OCI-LY1 (cell line): ENCODE measurements around the gene ROPN1L.
"Not testable (repeated sequence)": the region's sequence is repeated elsewhere in the genome, so short reads cannot be mapped to it uniquely, and the experiment has no call there.

Source experiments
- H2AFZ ChIP-seq: fragments of 200-600 bp; sonication (generic), shearing (Covaris generic); 2 replicates; pipeline ENCODE4 v1.6.0; 2014; ENCODE audit warnings: antibody characterized with exemption, mild to moderate bottlenecking, low read length
- H3F3A ChIP-seq: fragments of 200-600 bp; sonication (generic), shearing (Covaris generic); 2 replicates; pipeline ENCODE4 v1.6.0; 2014; ENCODE audit warnings: mild to moderate bottlenecking, antibody characterized with exemption, low read length, moderate library complexity; ENCODE audit not compliant: insufficient read depth
- H3K27ac ChIP-seq: fragments of 200-600 bp; sonication (generic); 2 replicates; pipeline ENCODE4 v1.5.1; 2014; ENCODE audit warnings: low read length, mixed run types, mild to moderate bottlenecking, low read depth; ENCODE audit not compliant: poor library complexity, severe bottlenecking
- H3K27me3 ChIP-seq: fragments of 200-600 bp; sonication (generic); 2 replicates; pipeline ENCODE4 v1.6.0; 2014; ENCODE audit warnings: antibody characterized with exemption, mild to moderate bottlenecking, low read length, moderate library complexity; ENCODE audit not compliant: insufficient read depth
- H3K36me3 ChIP-seq: fragments of 200-600 bp; sonication (generic); 2 replicates; pipeline ENCODE4 v1.6.1; 2014; ENCODE audit warnings: mild to moderate bottlenecking, antibody characterized with exemption, low read length, moderate library complexity, mixed read lengths; ENCODE audit not compliant: insufficient read depth
- H3K4me1 ChIP-seq: fragments of 200-600 bp; sonication (generic); 2 replicates; pipeline ENCODE4 v1.5.1; 2014; ENCODE audit warnings: mild to moderate bottlenecking, low read length, moderate library complexity; ENCODE audit not compliant: insufficient read depth, severe bottlenecking
- H3K4me2 ChIP-seq: fragments of 200-600 bp; sonication (generic), shearing (Covaris generic); 2 replicates; pipeline ENCODE4 v1.6.1; 2014; ENCODE audit warnings: low read length
- H3K4me3 ChIP-seq: fragments of 200-600 bp; sonication (generic); 2 replicates; pipeline ENCODE4 v1.5.1; 2014; ENCODE audit warnings: low read length, low read depth, mild to moderate bottlenecking, mixed read lengths; ENCODE audit not compliant: poor library complexity, severe bottlenecking
- H3K79me2 ChIP-seq: fragments of 200-600 bp; shearing (Covaris generic); 2 replicates; pipeline ENCODE4 v1.6.1; 2016; ENCODE audit warnings: mixed run types, low read length, mixed read lengths; ENCODE audit not compliant: insufficient read depth
- H3K9ac ChIP-seq: fragments of 200-600 bp; sonication (generic), shearing (Covaris generic); 2 replicates; pipeline ENCODE4 v1.6.1; 2014; ENCODE audit warnings: mild to moderate bottlenecking, low read length, mixed read lengths
- H3K9me2 ChIP-seq: fragments of 200-600 bp; sonication (generic), shearing (Covaris generic); 2 replicates; pipeline ENCODE4 v1.6.1; 2014; ENCODE audit warnings: low read depth, mild to moderate bottlenecking, low read length, mixed read lengths
- H3K9me3 ChIP-seq: fragments of 200-600 bp; shearing (Covaris generic); 2 replicates; pipeline ENCODE4 v1.6.1; 2014; ENCODE audit warnings: low read length, mixed read lengths
- H4K20me1 ChIP-seq: fragments of 200-600 bp; sonication (generic), shearing (Covaris generic); 2 replicates; pipeline ENCODE4 v1.6.0; 2016; ENCODE audit warnings: mild to moderate bottlenecking, low read length; ENCODE audit not compliant: insufficient read depth
- EZH2 ChIP-seq: fragments of 200-600 bp; sonication (generic), shearing (Covaris generic); IDR thresholded peaks from 2 replicates; pipeline ENCODE4 v1.8.0; 2017; ENCODE audit warnings: borderline replicate concordance, mixed run types, mild to moderate bottlenecking, antibody characterized with exemption, low read length, moderate library complexity, mixed read lengths
- TF ChIP-seq, protein P1 (sequence below): fragments of 200-600 bp; sonication (generic), shearing (Covaris generic); IDR thresholded peaks from 2 replicates; pipeline ENCODE4 v1.5.1; 2017; ENCODE audit warnings: mild to moderate bottlenecking, antibody characterized with exemption, low read length, moderate library complexity, mixed read lengths

The ROPN1L gene

DNA sequence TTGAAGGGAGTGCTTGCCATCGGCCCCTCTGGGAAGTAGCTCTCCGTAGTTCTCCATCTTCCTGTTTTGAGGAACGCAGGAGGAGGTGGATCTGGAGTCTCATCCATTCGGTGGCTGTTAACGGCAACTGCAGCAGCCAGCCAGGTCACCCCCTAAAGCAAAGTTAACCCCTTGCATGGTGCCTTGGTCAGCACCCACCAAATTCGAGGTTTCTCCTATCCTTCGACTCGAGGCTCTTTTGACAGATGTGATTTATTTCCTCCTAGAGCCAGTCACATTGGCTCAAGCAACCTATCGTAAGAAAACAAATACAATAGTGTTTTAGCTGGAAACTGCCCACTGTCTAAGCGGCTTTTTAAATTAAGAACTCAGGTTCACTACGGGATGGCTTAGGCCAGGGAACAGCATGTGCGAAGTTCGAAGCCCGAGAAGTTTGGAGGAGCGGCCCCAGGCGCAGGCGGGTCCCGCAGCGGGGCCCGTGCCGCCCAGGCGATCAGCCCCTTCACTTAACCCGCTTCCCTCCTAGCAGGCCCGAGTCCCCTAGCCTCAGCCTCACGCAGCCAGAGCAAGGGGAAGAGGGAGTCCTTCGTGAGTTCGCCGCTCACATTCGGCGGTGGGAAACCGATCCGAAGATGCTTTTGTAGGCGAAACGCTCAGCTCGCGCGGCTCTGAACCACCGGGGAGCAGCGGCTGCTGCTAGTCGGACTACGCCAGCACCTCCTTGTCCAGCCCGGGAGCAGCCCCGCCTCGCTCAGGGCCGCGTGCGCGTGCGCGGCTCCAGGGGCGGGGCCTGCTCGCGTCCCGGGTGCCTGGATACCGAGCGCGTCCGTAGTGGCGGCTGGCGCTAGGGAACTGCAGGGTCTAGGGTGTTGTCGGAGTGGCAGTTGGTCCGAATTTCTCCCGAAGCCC lies at the start of gene ROPN1L:
TSS of gene ROPN1L (plus strand) at position 797 of the 909 bp plus-strand sequence. CDS start 289 bp downstream, outside the sequence.
- H3K4me1 ChIP-seq: peaks cover 20% of the 10 kb centered on the region
- peak within 1 kb of the TSS; percentile 54; the same call in 1 of the 2 replicates for H3K9ac ChIP-seq
- H3K4me2 ChIP-seq: peak within 1 kb of the TSS; percentile 86
- H4K20me1 ChIP-seq: no peaks in the 10 kb centered on the region
- TF ChIP-seq, protein P1, sequence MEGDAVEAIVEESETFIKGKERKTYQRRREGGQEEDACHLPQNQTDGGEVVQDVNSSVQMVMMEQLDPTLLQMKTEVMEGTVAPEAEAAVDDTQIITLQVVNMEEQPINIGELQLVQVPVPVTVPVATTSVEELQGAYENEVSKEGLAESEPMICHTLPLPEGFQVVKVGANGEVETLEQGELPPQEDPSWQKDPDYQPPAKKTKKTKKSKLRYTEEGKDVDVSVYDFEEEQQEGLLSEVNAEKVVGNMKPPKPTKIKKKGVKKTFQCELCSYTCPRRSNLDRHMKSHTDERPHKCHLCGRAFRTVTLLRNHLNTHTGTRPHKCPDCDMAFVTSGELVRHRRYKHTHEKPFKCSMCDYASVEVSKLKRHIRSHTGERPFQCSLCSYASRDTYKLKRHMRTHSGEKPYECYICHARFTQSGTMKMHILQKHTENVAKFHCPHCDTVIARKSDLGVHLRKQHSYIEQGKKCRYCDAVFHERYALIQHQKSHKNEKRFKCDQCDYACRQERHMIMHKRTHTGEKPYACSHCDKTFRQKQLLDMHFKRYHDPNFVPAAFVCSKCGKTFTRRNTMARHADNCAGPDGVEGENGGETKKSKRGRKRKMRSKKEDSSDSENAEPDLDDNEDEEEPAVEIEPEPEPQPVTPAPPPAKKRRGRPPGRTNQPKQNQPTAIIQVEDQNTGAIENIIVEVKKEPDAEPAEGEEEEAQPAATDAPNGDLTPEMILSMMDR: no peak
- TF ChIP-seq EZH2: no peak
- H3K27me3 ChIP-seq: peaks cover 4% of the 10 kb centered on the region; the same call in 1 of the 2 replicates
- H3K36me3 ChIP-seq: peaks cover 18% of the 10 kb centered on the region
- no peak within 1 kb of the TSS for H2AFZ ChIP-seq
- no peak within 1 kb of the TSS for H3K27ac ChIP-seq
- no peaks in the 10 kb centered on the region for H3K9me3 ChIP-seq
- H3K9me2 ChIP-seq: no peaks in the 10 kb centered on the region
- no peaks in the 10 kb centered on the region for H3F3A ChIP-seq
- H3K79me2 ChIP-seq: no peaks in the 10 kb centered on the region
- H3K4me3 ChIP-seq: peak within 1 kb of the TSS; percentile 65

DNA sequence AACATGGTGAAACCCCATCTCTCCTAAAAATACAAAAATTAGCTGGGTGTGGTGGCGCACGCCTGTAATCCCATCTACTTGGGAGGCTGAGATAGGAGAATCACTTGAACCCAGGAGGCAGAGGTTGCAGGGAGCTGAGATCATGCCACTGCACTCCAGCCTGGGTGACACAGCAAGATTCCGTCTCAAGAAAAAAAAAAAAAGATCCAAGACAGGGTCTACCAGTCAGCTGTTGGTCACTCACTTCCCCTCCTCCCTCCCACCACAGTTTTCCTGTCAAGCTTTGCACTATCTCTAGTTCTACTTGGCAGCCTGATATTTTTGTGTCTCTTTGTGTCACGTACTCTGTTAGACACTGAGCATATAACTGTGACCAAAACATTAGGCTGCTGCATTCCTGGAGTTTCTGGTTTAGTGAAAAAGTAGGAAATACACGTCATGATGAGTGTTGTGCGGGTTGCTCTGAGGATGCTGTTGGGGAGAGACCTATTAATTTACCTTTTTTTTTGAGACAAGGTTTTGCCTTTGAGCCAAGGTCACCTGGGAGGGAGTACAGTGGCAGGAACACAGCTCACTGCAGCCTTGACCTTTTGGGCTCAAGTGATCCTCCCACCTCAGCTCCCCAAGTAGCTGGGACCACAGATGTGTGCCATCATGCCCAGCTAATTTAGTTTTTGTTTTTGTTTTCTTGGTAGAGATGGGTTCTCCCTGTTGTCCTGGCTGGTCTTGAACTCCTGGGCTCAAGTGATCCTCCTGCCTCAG lies 48.9 kb upstream of the ROPN1L start:
- not testable (repeated sequence) for H2AFZ ChIP-seq, H3F3A ChIP-seq, H3K4me1 ChIP-seq, H3K79me2 ChIP-seq, H3K9me2 ChIP-seq, H3K27me3 ChIP-seq, H3K4me3 ChIP-seq, H4K20me1 ChIP-seq, H3K27ac ChIP-seq, H3K9me3 ChIP-seq, H3K9ac ChIP-seq, H3K4me2 ChIP-seq
- H3K36me3 ChIP-seq: peaks cover 87% of the 10 kb centered on the region

DNA sequence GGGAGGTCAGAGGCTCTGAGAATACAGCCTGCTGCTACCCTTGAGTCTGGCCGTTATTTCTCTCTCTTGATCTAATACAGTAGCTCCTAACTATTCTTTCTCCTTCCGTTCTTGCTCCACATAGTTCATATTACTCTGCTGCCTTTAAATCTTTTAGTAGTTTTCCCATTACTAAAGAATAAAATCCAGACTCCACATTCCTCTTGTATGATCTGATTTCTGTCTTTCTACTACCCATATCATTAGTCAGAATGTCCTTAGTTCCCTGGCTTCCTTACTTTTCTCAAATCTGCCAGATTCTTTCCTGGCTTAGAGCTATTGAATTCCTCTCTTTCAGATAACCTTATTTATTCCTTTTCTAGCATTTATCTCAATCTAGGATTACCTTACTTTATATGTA lies 48.2 kb upstream of the ROPN1L start:
- no peak overlapping the region for H3K9ac ChIP-seq
- H3K79me2 ChIP-seq: no peaks in the 10 kb centered on the region
- no peaks in the 10 kb centered on the region for H4K20me1 ChIP-seq
- no peak overlapping the region for H2AFZ ChIP-seq
- H3K27ac ChIP-seq: no peak overlapping the region
- no peak overlapping the region for H3K4me3 ChIP-seq
- H3F3A ChIP-seq: no peaks in the 10 kb centered on the region
- peaks cover 87% of the 10 kb centered on the region for H3K36me3 ChIP-seq
- no peak overlapping the region for H3K4me2 ChIP-seq
- no peaks in the 10 kb centered on the region for H3K27me3 ChIP-seq
- H3K9me2 ChIP-seq: no peaks in the 10 kb centered on the region
- no peaks in the 10 kb centered on the region for H3K4me1 ChIP-seq
- no peak for TF ChIP-seq EZH2
- TF ChIP-seq, protein P1: no peak
- H3K9me3 ChIP-seq: no peaks in the 10 kb centered on the region
